Tibial nerve (tissue), 4 donors: ENCODE measurements around the gene UQCC5.

ENCODE experiments used
- CTCF ChIP-seq, 5 experiments: fragments of 200-600 bp in 3 of 5; fragments of 450-650 bp in 2 of 5; sonication (generic) in 3 of 5; IDR thresholded peaks; one replicate each; pipeline ENCODE4 v1.5.1; 2016 to 2019; ENCODE audit warnings: antibody characterized with exemption in 5 of 5, mild to moderate bottlenecking in 3 of 5, moderate library complexity in 2 of 5
- EP300 ChIP-seq, 2 donors: sonication (generic); formaldehyde crosslinking; IDR thresholded peaks; one replicate each; pipeline ENCODE4 v1.6.1; 2017; ENCODE audit warnings: antibody characterized with exemption in 2 of 2, mild to moderate bottlenecking in 1 of 2
- POLR2A ChIP-seq, 2 donors: fragments of 450-650 bp; IDR thresholded peaks; one replicate each; pipeline ENCODE4 v1.6.1; 2017; ENCODE audit warnings: antibody characterized with exemption in 2 of 2, mild to moderate bottlenecking in 2 of 2, moderate library complexity in 2 of 2

GRCh38 chr3:52513281-52513680 is 23.1 kb upstream of the UQCC5 start:
- TF ChIP-seq EP300 (IDR thresholded peaks at IDR 0.05) (no peak), CTCF (IDR thresholded peaks at IDR 0.05) (no peak), POLR2A (IDR thresholded peaks at IDR 0.05) (no peak)
